ENCODE measurements around the gene LRRC7.

GRCh38 chr1:70043804-70044203, 476.1 kb downstream of the LRRC7 start:
- TF ChIP-seq POLR2A (IDR thresholded peaks at IDR 0.05) (no peak), CTCF (IDR thresholded peaks at IDR 0.05) (no peak)

All from breast epithelium (tissue), 3 donors.